Measurements from ENCODE around the gene CELF2. TPM values are rescaled to one million over a fixed set of nuclear protein-coding genes. Genes with fewer than 3 reads are reported as not detected.

CELF2 gene
- total RNA-seq, 4 donors from 2014 or later: 8.7 to 28.6 (median 22.9) TPM

DNA sequence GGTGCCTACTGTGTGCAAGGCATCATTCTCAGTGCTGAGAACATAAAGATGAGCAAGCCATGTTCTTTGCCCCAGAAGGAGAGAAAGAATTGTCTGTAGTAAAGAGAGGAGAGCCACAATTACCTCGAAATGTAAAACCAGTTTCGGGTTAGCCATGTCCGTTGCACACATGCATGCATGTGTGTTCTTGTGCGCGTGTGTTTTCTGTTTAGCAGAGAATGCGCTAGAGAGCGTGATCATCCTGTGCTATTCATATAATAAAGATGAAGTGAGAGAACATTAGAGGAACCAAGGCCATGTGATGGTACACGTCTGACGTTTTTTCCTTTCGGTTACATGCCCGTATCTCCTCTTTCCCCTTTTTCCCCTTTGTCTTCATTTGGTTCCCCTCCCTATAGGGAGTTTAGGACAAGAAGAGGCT is 158.2 kb downstream of the CELF2 start:
- H3K4me1 ChIP-seq: peaks cover 15% of the 10 kb centered on the region
- 79% methylated on average over 11 of the region's 11 CpGs for WGBS
- H3K9me3 ChIP-seq: no peaks in the 10 kb centered on the region
- DNase-seq (ENCODE audit: low spot score in 2 of 2): no peak
- H3K36me3 ChIP-seq: peaks cover 9% of the 10 kb centered on the region
- H3K4me3 ChIP-seq: peak overlapping the region; percentile 5
- no peaks in the 10 kb centered on the region for H3K27me3 ChIP-seq
- peak overlapping the region; percentile 33 for H3K27ac ChIP-seq
- no peak for TF ChIP-seq CTCF (IDR thresholded peaks at IDR 0.05)
- no peak for TF ChIP-seq POLR2A (IDR thresholded peaks at IDR 0.05)
- no peak for TF ChIP-seq EP300 (IDR thresholded peaks at IDR 0.05)
- TF ChIP-seq POLR2AphosphoS5 (IDR thresholded peaks at IDR 0.05): no peak

- WGBS: 77% methylated on average over 7 of the region's 7 CpGs
- H3K4me1 ChIP-seq: peaks cover 19% of the 10 kb centered on the region
- peak overlapping the region; percentile 33 for H3K27ac ChIP-seq
- no peaks in the 10 kb centered on the region for H3K9me3 ChIP-seq
- peaks cover 9% of the 10 kb centered on the region for H3K36me3 ChIP-seq
- H3K27me3 ChIP-seq: no peaks in the 10 kb centered on the region
- DNase-seq (ENCODE audit: low spot score in 2 of 2): no peak
- TF ChIP-seq CTCF (IDR thresholded peaks at IDR 0.05) (no peak), EP300 (IDR thresholded peaks at IDR 0.05) (no peak), POLR2AphosphoS5 (IDR thresholded peaks at IDR 0.05) (no peak), POLR2A (IDR thresholded peaks at IDR 0.05) (no peak)
- H3K4me3 ChIP-seq: no peak overlapping the region
These were observed 159.1 kb downstream of the CELF2 start for GRCh38 chr10:11176746-11177145.

DNA sequence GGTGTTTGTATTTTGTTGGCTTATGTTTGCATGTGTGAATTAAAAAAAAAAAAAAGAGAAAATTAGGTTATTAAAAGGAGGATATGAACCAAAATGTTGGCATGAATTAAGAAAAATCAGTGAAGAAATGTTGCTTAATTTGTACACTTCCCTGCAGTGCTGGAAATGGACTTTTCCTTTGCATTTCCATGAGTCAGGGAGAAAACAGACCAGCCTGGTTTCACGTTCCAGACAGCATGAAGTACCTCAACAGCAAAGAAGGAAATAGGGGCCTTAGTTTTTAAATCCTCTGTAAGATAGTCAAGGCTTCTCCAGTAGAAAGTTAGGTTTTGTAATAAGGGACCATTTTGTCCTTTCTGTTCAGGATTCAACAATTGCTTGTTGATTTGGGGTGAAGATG is 159.7 kb downstream of the CELF2 start:
- WGBS: 52% methylated on average over 1 of the region's 1 CpG
- no peak overlapping the region for H3K4me3 ChIP-seq
- no peak for TF ChIP-seq CTCF (IDR thresholded peaks at IDR 0.05)
- TF ChIP-seq POLR2AphosphoS5 (IDR thresholded peaks at IDR 0.05): no peak
- no peak for TF ChIP-seq POLR2A (IDR thresholded peaks at IDR 0.05)
- TF ChIP-seq EP300 (IDR thresholded peaks at IDR 0.05): no peak
- no peak overlapping the region for H3K27ac ChIP-seq
- H3K36me3 ChIP-seq: peaks cover 9% of the 10 kb centered on the region
- DNase-seq (ENCODE audit: low spot score in 2 of 2): no peak
- H3K27me3 ChIP-seq: no peaks in the 10 kb centered on the region
- no peaks in the 10 kb centered on the region for H3K9me3 ChIP-seq
- peaks cover 22% of the 10 kb centered on the region for H3K4me1 ChIP-seq

DNA sequence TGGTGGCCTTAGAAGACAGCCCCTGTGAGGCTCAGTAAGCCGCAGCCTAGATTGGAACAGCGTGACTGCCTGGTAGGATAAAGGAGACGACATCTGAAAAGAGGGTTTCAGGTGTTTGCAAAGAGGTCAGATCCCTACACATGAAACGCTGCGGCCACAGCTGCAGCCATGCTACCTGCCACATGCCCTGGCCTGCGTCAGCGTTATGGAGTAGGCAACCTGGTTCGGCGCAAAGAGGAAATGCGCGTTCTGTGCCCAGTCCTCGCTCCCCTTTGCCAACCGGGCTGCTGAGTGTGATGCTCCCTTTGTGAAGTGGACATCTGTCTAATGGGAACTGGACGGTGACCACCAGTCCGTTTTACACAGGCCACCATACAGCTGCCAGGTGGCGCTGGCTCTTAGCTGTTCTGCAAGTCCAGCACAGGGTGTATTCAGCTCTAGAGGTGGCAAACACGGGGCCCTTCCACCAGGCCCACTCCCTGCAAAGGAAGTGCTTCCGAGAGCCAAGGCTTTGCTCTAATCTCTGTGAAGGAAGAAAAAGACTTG is 160.3 kb downstream of the CELF2 start:
- H3K36me3 ChIP-seq: peaks cover 5% of the 10 kb centered on the region
- H3K27ac ChIP-seq: peak overlapping the region; percentile 41
- H3K27me3 ChIP-seq: no peaks in the 10 kb centered on the region
- TF ChIP-seq POLR2A (IDR thresholded peaks at IDR 0.05) (no peak), CTCF (IDR thresholded peaks at IDR 0.05) (no peak), POLR2AphosphoS5 (IDR thresholded peaks at IDR 0.05) (no peak), EP300 (IDR thresholded peaks at IDR 0.05) (no peak)
- H3K4me1 ChIP-seq: peaks cover 17% of the 10 kb centered on the region
- 74% methylated on average over 11 of the region's 18 CpGs for WGBS
- H3K9me3 ChIP-seq: no peaks in the 10 kb centered on the region
- DNase-seq (ENCODE audit: low spot score in 2 of 2): no peak
- H3K4me3 ChIP-seq: no peak overlapping the region

DNA sequence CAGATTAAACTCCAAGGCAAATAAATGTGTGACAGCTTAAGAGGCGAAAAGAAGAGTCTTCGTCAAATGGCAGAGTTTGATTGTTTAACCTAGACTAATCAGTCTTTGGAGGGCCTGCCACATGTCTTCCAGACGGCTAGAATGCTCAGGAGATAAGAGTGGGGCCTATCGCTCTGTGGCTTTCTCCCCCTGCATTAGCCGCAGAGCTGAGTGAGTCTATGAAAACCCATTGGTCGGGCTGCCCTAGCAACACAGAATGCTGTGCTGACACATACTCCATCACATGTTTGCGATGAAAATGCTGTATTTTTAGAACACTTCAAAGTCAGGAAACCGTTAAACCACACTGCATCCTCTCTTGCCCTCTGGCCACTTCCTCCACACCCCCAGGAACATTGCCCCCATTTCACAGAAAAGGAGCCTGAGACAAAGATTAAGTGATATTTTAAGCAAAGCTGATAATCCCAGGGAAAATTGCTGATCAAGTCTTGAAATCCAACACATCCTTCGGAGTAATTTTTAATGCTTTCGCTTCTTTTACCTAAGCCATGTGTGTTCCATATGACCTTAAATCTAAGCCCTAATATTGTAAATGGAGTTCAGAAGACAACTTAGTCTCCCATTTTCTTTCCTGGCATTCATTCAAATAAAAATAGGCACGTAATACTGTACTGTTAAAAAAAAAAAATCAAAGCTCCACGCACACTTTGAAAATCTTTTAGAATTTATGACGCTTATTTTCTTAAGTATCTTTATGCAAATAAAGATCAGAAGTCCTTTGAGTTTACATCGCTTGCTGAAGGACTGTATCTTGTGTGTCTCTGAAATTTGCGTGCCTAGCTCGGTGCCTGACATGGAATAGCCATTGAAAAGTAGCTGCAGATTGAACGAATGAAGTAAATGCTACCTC is 161.2 kb downstream of the CELF2 start:
- peaks cover 19% of the 10 kb centered on the region for H3K4me1 ChIP-seq
- peaks cover 3% of the 10 kb centered on the region for H3K36me3 ChIP-seq
- H3K27me3 ChIP-seq: no peaks in the 10 kb centered on the region
- DNase-seq (ENCODE audit: low spot score in 2 of 2): no peak
- no peak overlapping the region for H3K4me3 ChIP-seq
- WGBS: 76% methylated on average over 17 of the region's 17 CpGs
- TF ChIP-seq CTCF (IDR thresholded peaks at IDR 0.05) (no peak), EP300 (IDR thresholded peaks at IDR 0.05) (no peak), POLR2A (IDR thresholded peaks at IDR 0.05) (no peak), POLR2AphosphoS5 (IDR thresholded peaks at IDR 0.05) (no peak)
- H3K27ac ChIP-seq: no peak overlapping the region
- no peaks in the 10 kb centered on the region for H3K9me3 ChIP-seq

Measured in suprapubic skin (tissue), 4 donors.